Activated B cell treated with CpG ODN at 0.5 μM for 24 hours (primary cell): ENCODE data around the gene SH2D3C. TPM values are rescaled to one million over a fixed set of nuclear protein-coding genes. Genes with fewer than 3 reads are reported as not detected.

Source experiments
- ATAC-seq: fragments of 200-7000 bp; cut with Tn5 transposase; one replicate; pipeline ENCODE4 v1.10.0; 2021; ENCODE audit warnings: low read depth, mild to moderate bottlenecking, moderate library complexity
- CTCF ChIA-PET: fragments of 350-600 bp; sonication (Branson Sonifier 250); formaldehyde crosslinking; loops from one replicate; lab custom pipeline; 2021; ENCODE audit warnings: antibody characterized with exemption; lab: Charles Lee
- POLR2A ChIA-PET: fragments of 350-600 bp; sonication (Branson Sonifier 250); formaldehyde crosslinking; loops from one replicate; lab custom pipeline; 2021; ENCODE audit warnings: antibody characterized with exemption; lab: Charles Lee
- DNase-seq: peaks from one replicate; pipeline ENCODE4 v3.0.0; 2022
- H3K27ac Mint-ChIP-seq: one replicate; pipeline ENCODE4 v1.8.0; 2020; ENCODE audit warnings: mixed read lengths
- H3K27me3 Mint-ChIP-seq: one replicate; pipeline ENCODE4 v1.8.0; 2021; ENCODE audit warnings: mixed read lengths
- H3K36me3 Mint-ChIP-seq: one replicate; pipeline ENCODE4 v1.8.0; 2021; ENCODE audit warnings: low read depth, mixed read lengths
- H3K4me1 Mint-ChIP-seq: one replicate; pipeline ENCODE4 v1.8.0; 2021; ENCODE audit warnings: mixed read lengths
- H3K4me3 Mint-ChIP-seq: one replicate; pipeline ENCODE4 v1.8.0; 2020; ENCODE audit warnings: mild to moderate bottlenecking, mixed read lengths
- H3K9me3 Mint-ChIP-seq: one replicate; pipeline ENCODE4 v1.8.0; 2020; ENCODE audit warnings: mixed read lengths
- CTCF ChIP-seq: fragments of 200-600 bp; IDR thresholded peaks from one replicate; pipeline ENCODE4 v1.8.0; 2022; ENCODE audit warnings: antibody characterized with exemption, mild to moderate bottlenecking
- intact Hi-C: fragments of 100-400 bp; cut with micrococcal nuclease; formaldehyde crosslinking; loops from one replicate; pipeline ENCODE4 v1.15.1; 2024
- total RNA-seq: library from RNA; stranded (reverse); gene quantifications from 2 replicates; pipeline ENCODE4 v1.2.3, GENCODE V29; 2022

The SH2D3C gene
- total RNA-seq, 1 donor from 2014 or later: 51.8 TPM

- H3K27ac Mint-ChIP-seq: no peak overlapping the region
- intact Hi-C loops: no loop called here
- no peak for TF ChIP-seq CTCF
- ChIA-PET POLR2A (interaction anchor here (0.6 to 2.3 kb wide), 2 partner anchors 55 to 197 kb away, joined by 3 to 7 read pairs; partner anchors contain the start of gene TOR2A), CTCF (interaction anchor here (6.2 kb wide), 1 partner anchor 81 kb away, joined by 39 read pairs; no protein-coding TSS in a partner anchor)
- ATAC-seq (no peak), DNase-seq (no peak)
- H3K9me3 Mint-ChIP-seq: no peaks in the 10 kb centered on the region
- H3K4me3 Mint-ChIP-seq: no peak overlapping the region
- H3K36me3 Mint-ChIP-seq: peaks cover 65% of the 10 kb centered on the region
- no peaks in the 10 kb centered on the region for H3K27me3 Mint-ChIP-seq
- H3K4me1 Mint-ChIP-seq: peaks cover 32% of the 10 kb centered on the region
Observed at GRCh38 chr9:127789179-127789578, 10.7 kb upstream of the SH2D3C start.

- CTCF ChIA-PET: interaction anchor here (1.5 to 6.2 kb wide), 3 partner anchors 8 to 82 kb away, joined by 4 to 39 read pairs (median 5); no protein-coding TSS in a partner anchor
- Mint-ChIP-seq H3K4me1 (peaks cover 39% of the 10 kb centered on the region), H3K9me3 (no peaks in the 10 kb centered on the region), H3K36me3 (peaks cover 63% of the 10 kb centered on the region), H3K4me3 (no peak overlapping the region), H3K27ac (peak overlapping the region; percentile 7), H3K27me3 (no peaks in the 10 kb centered on the region)
- TF ChIP-seq CTCF: no peak
- ATAC-seq: no peak
- DNase-seq: no peak
- intact Hi-C loops: no loop called here
- POLR2A ChIA-PET: interaction anchor here (0.6 to 2.3 kb wide), 2 partner anchors 54 to 258 kb away, joined by 7 to 18 read pairs; partner anchors contain the start of gene TOR2A
Observed at GRCh38 chr9:127788337-127789011, 10.0 kb upstream of the SH2D3C start.

- POLR2A ChIA-PET: interaction anchor here (0.9 to 5.8 kb wide), 6 partner anchors 8 to 130 kb away, joined by 3 to 40 read pairs (median 13); partner anchors contain the start of genes FPGS, SH2D3C and ST6GALNAC4
Observed at GRCh38 chr9:127786773-127787104, 8.3 kb upstream of the SH2D3C start.

GRCh38 chr9:127785933-127786772, 7.7 kb upstream of the SH2D3C start, which contains the start of gene CDK9:
Gene CDK9, plus strand, starts transcription at chr9:127786034. Its CDS starts 115 bp downstream, at chr9:127786149.
- H3K27me3 Mint-ChIP-seq: no peaks in the 10 kb centered on the region
- peaks cover 43% of the 10 kb centered on the region for H3K36me3 Mint-ChIP-seq
- peak; percentile 56 for ATAC-seq
- H3K4me3 Mint-ChIP-seq: peak within 1 kb of the TSS; percentile 92
- ChIA-PET CTCF (interaction anchor here (0.6 to 6.2 kb wide), 14 partner anchors 10 to 283 kb away, joined by 3 to 39 read pairs (median 4); partner anchors contain the start of genes FPGS and TOR2A), POLR2A (interaction anchor here (0.7 to 5.8 kb wide), 18 partner anchors 8 to 389 kb away, joined by 3 to 96 read pairs (median 4); partner anchors contain the start of genes FPGS, LRSAM1, NAIF1 and RPL12)
- H3K4me1 Mint-ChIP-seq: peaks cover 60% of the 10 kb centered on the region
- peak within 1 kb of the TSS; percentile 97 for H3K27ac Mint-ChIP-seq
- peak; percentile 98 for DNase-seq
- intact Hi-C loops: loop anchor here (1.0 to 2.0 kb wide), 11 partner anchors 10 to 282 kb away; partner anchors contain the start of genes FPGS, PTRH1, ST6GALNAC4 and TOR2A
- H3K9me3 Mint-ChIP-seq: no peaks in the 10 kb centered on the region
- no peak for TF ChIP-seq CTCF

More at GRCh38 chr9:127786773-127787104, 8.3 kb upstream of the SH2D3C start:
- H3K36me3 Mint-ChIP-seq: peaks cover 48% of the 10 kb centered on the region
- peaks cover 54% of the 10 kb centered on the region for H3K4me1 Mint-ChIP-seq
- no peak for TF ChIP-seq CTCF
- peak overlapping the region; percentile 84 for H3K27ac Mint-ChIP-seq
- CTCF ChIA-PET: interaction anchor here (0.8 to 6.2 kb wide), 8 partner anchors 10 to 84 kb away, joined by 3 to 39 read pairs (median 4); partner anchors contain the start of genes FPGS and TOR2A
- DNase-seq (no peak), ATAC-seq (no peak)
- peak overlapping the region; percentile 92 for H3K4me3 Mint-ChIP-seq
- no peaks in the 10 kb centered on the region for H3K27me3 Mint-ChIP-seq
- H3K9me3 Mint-ChIP-seq: no peaks in the 10 kb centered on the region
- intact Hi-C loops: loop anchor here (1.0 kb wide), 4 partner anchors 10 to 135 kb away; partner anchors contain the start of gene FPGS
